CMK (cell line): ENCODE data around the gene MAPK11.
"Not testable (repeated sequence)": the region's sequence is repeated elsewhere in the genome, so short reads cannot be mapped to it uniquely, and the experiment has no call there.

Experiments used
- DNase-seq: peaks from one replicate; pipeline ENCODE4 v3.0.0-alpha.2; 2010; ENCODE audit warnings: low read depth

Gene MAPK11

GRCh38 chr22:50276143-50276542 is 6.0 kb upstream of the MAPK11 start:
- DNase-seq = no peak

- DNase-seq = no peak
Measured at GRCh38 chr22:50275181-50276055, 5.2 kb upstream of the MAPK11 start.

GRCh38 chr22:50274771-50275170 is 4.6 kb upstream of the MAPK11 start:
- no peak for DNase-seq

GRCh38 chr22:50274311-50274710 is 4.1 kb upstream of the MAPK11 start:
- no peak for DNase-seq

- not testable (repeated sequence) for DNase-seq
Measured at GRCh38 chr22:50273781-50274180, 3.6 kb upstream of the MAPK11 start.

GRCh38 chr22:50273352-50273751 is 3.2 kb upstream of the MAPK11 start:
- DNase-seq = not testable (repeated sequence)

- DNase-seq = no peak
Measured at GRCh38 chr22:50272044-50272802, 2.0 kb upstream of the MAPK11 start.

- no peak for DNase-seq
Measured at GRCh38 chr22:50271519-50271970, 1.4 kb upstream of the MAPK11 start.

- DNase-seq = no peak
Measured at GRCh38 chr22:50270666-50271394, 650 bp upstream of the MAPK11 start.

GRCh38 chr22:50269573-50269969 is 609 bp downstream of the MAPK11 start:
- no peak for DNase-seq

GRCh38 chr22:50268655-50269113 is 1.5 kb downstream of the MAPK11 start:
- DNase-seq = no peak

- DNase-seq = no peak
Measured at GRCh38 chr22:50267591-50268390, 2.4 kb downstream of the MAPK11 start.

- no peak for DNase-seq
Measured at GRCh38 chr22:50266994-50267393, 3.2 kb downstream of the MAPK11 start.

GRCh38 chr22:50264946-50265669 is 5.1 kb downstream of the MAPK11 start:
- no peak for DNase-seq

GRCh38 chr22:50264104-50264745 is 6.0 kb downstream of the MAPK11 start:
- no peak for DNase-seq

GRCh38 chr22:50262973-50263617 is 7.1 kb downstream of the MAPK11 start:
- no peak for DNase-seq

- DNase-seq = no peak
Measured at GRCh38 chr22:50262460-50262911, 7.7 kb downstream of the MAPK11 start.

GRCh38 chr22:50261615-50262459 is 8.3 kb downstream of the MAPK11 start, which contains the start of gene MAPK12:
MAPK12 (minus strand) TSS chr22:50261683; CDS start chr22:50261509, 174 bp downstream.
- DNase-seq = no peak
